ENCODE measurements around the gene GRID1. TPM values are rescaled to one million over a fixed set of nuclear protein-coding genes. Genes with fewer than 3 reads are reported as not detected.

Gene GRID1
- polyA plus RNA-seq, 1 donor (not counting 4 experiments of a cell fraction or from before 2014, with no cell fraction given): 0.01 TPM

DNA sequence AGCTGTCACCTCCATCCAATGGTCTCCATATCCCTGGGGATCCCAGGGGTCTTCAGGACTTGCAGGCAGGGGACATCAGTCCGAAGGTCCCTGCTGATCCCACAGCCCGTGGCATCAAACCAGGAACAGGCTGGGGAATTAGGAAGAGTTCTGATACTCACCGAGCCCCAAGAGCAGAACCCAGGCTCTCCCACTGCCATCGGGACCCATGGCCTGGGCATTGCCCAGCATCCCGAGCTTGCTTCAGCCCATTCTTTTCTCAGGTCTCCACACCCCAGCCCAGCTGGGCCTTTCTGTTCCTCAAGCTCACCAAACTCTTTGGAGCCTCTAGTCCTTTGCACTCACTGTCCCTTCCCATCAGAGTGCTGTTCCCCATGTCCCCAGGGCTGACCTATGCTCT is 280.9 kb downstream of the GRID1 start:
- no peak overlapping the region for H3K9ac ChIP-seq (ENCODE audit: control insufficient read depth, extremely low read depth, insufficient read depth, low read length)

DNA sequence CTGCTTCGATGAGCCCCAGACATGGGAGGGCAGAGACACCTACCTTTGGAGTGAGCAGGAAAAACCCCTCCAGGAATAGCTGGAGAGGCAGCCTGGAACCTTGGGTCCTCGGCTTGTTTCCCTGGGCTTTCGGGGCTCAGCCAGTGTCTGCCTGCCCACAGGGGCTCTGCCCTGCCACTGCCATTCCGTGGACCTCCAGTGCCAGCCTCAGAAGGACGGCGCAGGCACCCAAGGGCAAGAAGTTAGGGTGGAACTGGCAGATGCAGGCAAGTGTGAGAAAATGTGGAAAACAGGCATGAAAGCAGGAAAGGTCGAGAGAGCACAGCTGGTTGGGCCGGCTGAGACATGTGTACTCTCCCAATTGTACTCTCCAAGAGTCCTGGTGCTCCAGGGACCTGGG is 281.5 kb downstream of the GRID1 start:
- Histone ChIP-seq H3K27ac (ENCODE audit: control insufficient read depth, insufficient read depth, low read length) (no peak overlapping the region), H3K27me3 (ENCODE audit: control insufficient read depth, extremely low read depth, insufficient read depth, low read length) (no peaks in the 10 kb centered on the region), H3K9ac (ENCODE audit: control insufficient read depth, extremely low read depth, insufficient read depth, low read length) (no peak overlapping the region), H2AFZ (ENCODE audit: control insufficient read depth, low read length) (no peak overlapping the region), H4K20me1 (ENCODE audit: control insufficient read depth, extremely low read depth, insufficient read depth, low read length) (no peaks in the 10 kb centered on the region), H3K4me2 (ENCODE audit: control insufficient read depth, extremely low read depth, insufficient read depth, low read depth, low read length) (no peak overlapping the region), H3K36me3 (ENCODE audit: control insufficient read depth in 2 of 2, extremely low read depth in 1 of 2, insufficient read depth in 2 of 2, low read length in 2 of 2) (no peaks in the 10 kb centered on the region), H3K4me1 (ENCODE audit: control insufficient read depth, extremely low read depth, insufficient read depth, low read length) (no peaks in the 10 kb centered on the region), H3K9me1 (ENCODE audit: control insufficient read depth, extremely low read depth, insufficient read depth, low read length) (no peaks in the 10 kb centered on the region), H3K79me2 (ENCODE audit: control insufficient read depth, insufficient read depth, low read length) (no peaks in the 10 kb centered on the region), H3K9me3 (ENCODE audit: control insufficient read depth, low read depth, low read length) (no peaks in the 10 kb centered on the region), H3K4me3 (ENCODE audit: control insufficient read depth in 2 of 3, extremely low read depth in 1 of 3, insufficient read depth in 2 of 3, low read depth in 1 of 3, low read length in 3 of 3) (no peak overlapping the region)
- FAIRE-seq: no peak
- dilution Hi-C loops (cut with MboI; ENCODE audit: extremely low pct_ligation_motif_present, low sequenced_read_pairs): no loop called here
- TF ChIP-seq, protein P1, sequence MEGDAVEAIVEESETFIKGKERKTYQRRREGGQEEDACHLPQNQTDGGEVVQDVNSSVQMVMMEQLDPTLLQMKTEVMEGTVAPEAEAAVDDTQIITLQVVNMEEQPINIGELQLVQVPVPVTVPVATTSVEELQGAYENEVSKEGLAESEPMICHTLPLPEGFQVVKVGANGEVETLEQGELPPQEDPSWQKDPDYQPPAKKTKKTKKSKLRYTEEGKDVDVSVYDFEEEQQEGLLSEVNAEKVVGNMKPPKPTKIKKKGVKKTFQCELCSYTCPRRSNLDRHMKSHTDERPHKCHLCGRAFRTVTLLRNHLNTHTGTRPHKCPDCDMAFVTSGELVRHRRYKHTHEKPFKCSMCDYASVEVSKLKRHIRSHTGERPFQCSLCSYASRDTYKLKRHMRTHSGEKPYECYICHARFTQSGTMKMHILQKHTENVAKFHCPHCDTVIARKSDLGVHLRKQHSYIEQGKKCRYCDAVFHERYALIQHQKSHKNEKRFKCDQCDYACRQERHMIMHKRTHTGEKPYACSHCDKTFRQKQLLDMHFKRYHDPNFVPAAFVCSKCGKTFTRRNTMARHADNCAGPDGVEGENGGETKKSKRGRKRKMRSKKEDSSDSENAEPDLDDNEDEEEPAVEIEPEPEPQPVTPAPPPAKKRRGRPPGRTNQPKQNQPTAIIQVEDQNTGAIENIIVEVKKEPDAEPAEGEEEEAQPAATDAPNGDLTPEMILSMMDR (optimal IDR thresholded peaks at IDR 0.05 in 1 of 3, IDR thresholded peaks at IDR 0.05 in 1 of 3, conservative IDR thresholded peaks at IDR 0.05 in 1 of 3; ENCODE audit: extremely low read depth in 1 of 3, insufficient read depth in 2 of 3, low read length in 3 of 3): no peak
- no peak for TF ChIP-seq EZH2 (IDR thresholded peaks at IDR 0.05; ENCODE audit: low read length)
- no peak for DNase-seq (ENCODE audit: low read depth, low spot score)

More for the DNA sequence above, 280.9 kb downstream of the GRID1 start:
- H3K27me3 ChIP-seq (ENCODE audit: control insufficient read depth, extremely low read depth, insufficient read depth, low read length): no peaks in the 10 kb centered on the region
- H3K4me1 ChIP-seq (ENCODE audit: control insufficient read depth, extremely low read depth, insufficient read depth, low read length): no peaks in the 10 kb centered on the region
- no peak overlapping the region for H3K4me3 ChIP-seq (ENCODE audit: control insufficient read depth in 2 of 3, extremely low read depth in 1 of 3, insufficient read depth in 2 of 3, low read depth in 1 of 3, low read length in 3 of 3)
- no peak for FAIRE-seq
- H3K9me3 ChIP-seq (ENCODE audit: control insufficient read depth, low read depth, low read length): no peaks in the 10 kb centered on the region
- TF ChIP-seq, protein P1 (optimal IDR thresholded peaks at IDR 0.05 in 1 of 3, IDR thresholded peaks at IDR 0.05 in 1 of 3, conservative IDR thresholded peaks at IDR 0.05 in 1 of 3; ENCODE audit: extremely low read depth in 1 of 3, insufficient read depth in 2 of 3, low read length in 3 of 3): no peak
- TF ChIP-seq EZH2 (IDR thresholded peaks at IDR 0.05; ENCODE audit: low read length): no peak
- no peak overlapping the region for H2AFZ ChIP-seq (ENCODE audit: control insufficient read depth, low read length)
- H3K4me2 ChIP-seq (ENCODE audit: control insufficient read depth, extremely low read depth, insufficient read depth, low read depth, low read length): no peak overlapping the region
- H4K20me1 ChIP-seq (ENCODE audit: control insufficient read depth, extremely low read depth, insufficient read depth, low read length): no peaks in the 10 kb centered on the region
- no peak overlapping the region for H3K27ac ChIP-seq (ENCODE audit: control insufficient read depth, insufficient read depth, low read length)
- no peaks in the 10 kb centered on the region for H3K79me2 ChIP-seq (ENCODE audit: control insufficient read depth, insufficient read depth, low read length)
- no peaks in the 10 kb centered on the region for H3K36me3 ChIP-seq (ENCODE audit: control insufficient read depth in 2 of 2, extremely low read depth in 1 of 2, insufficient read depth in 2 of 2, low read length in 2 of 2)
- no peaks in the 10 kb centered on the region for H3K9me1 ChIP-seq (ENCODE audit: control insufficient read depth, extremely low read depth, insufficient read depth, low read length)
- no peak for DNase-seq (ENCODE audit: low read depth, low spot score)
- dilution Hi-C loops (cut with MboI; ENCODE audit: extremely low pct_ligation_motif_present, low sequenced_read_pairs): no loop called here
